Activated CD4-positive, alpha-beta memory T cell treated with anti-CD3 and anti-CD28 coated beads for 36 hours (primary cell): ENCODE results near the gene ALDH4A1. TPM values are rescaled to one million over a fixed set of nuclear protein-coding genes. Genes with fewer than 3 reads are reported as not detected.
"Not testable (repeated sequence)": the region's sequence is repeated elsewhere in the genome, so short reads cannot be mapped to it uniquely, and the experiment has no call there.

Experiments
- CTCF ChIA-PET: fragments of 350-600 bp; sonication (Branson Sonifier 250); formaldehyde crosslinking; loops from one replicate; lab custom pipeline; 2021; ENCODE audit warnings: antibody characterized with exemption, inconsistent platforms; lab: Charles Lee
- POLR2A ChIA-PET: fragments of 350-600 bp; sonication (Branson Sonifier 250); formaldehyde crosslinking; loops from one replicate; lab custom pipeline; 2021; ENCODE audit warnings: antibody characterized with exemption; lab: Charles Lee
- DNase-seq: peaks from one replicate; pipeline ENCODE4 v3.0.0-alpha.2; 2020
- H3K27ac Mint-ChIP-seq: one replicate; pipeline ENCODE4 v1.8.0; 2021; ENCODE audit warnings: mixed read lengths
- H3K27me3 Mint-ChIP-seq: one replicate; pipeline ENCODE4 v1.8.0; 2021; ENCODE audit warnings: mixed read lengths
- H3K36me3 Mint-ChIP-seq: one replicate; pipeline ENCODE4 v1.8.0; 2021; ENCODE audit warnings: mixed read lengths
- H3K4me1 Mint-ChIP-seq: one replicate; pipeline ENCODE4 v1.8.0; 2021; ENCODE audit warnings: low read depth, mixed read lengths
- H3K4me3 Mint-ChIP-seq: one replicate; pipeline ENCODE4 v1.8.0; 2021; ENCODE audit warnings: mild to moderate bottlenecking, mixed read lengths
- H3K9me3 Mint-ChIP-seq: one replicate; pipeline ENCODE4 v1.8.0; 2021; ENCODE audit warnings: mixed read lengths
- intact Hi-C: fragments of 100-400 bp; cut with micrococcal nuclease; formaldehyde crosslinking; loops from one replicate; pipeline ENCODE4 v1.15.1; 2023
- total RNA-seq, 2 experiments: library from RNA; stranded (reverse); gene quantifications; one replicate each; pipeline ENCODE4 v1.2.3, GENCODE V29; 2021

Gene ALDH4A1
- total RNA-seq, 2 experiments from 2014 or later: 7.2 to 7.3 TPM

DNA sequence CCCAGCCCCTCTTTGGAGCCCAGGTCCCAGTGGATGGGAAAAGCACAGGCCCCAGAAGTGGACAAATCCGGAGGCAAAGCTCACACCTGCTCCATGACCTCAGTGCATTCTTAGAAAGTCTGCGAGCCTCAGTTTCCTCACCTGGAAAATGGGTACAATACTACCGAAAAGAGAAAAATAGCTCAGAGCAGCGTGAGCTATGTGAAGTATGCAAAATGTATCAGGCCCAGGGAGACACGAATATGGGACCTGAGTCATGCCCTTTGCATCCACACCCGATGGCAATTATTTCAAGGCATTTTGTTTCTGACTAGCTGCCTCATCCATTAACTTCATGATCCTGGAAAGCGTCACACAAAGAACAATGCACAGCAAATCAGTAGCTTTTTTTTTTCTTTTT is 9.2 kb downstream of the ALDH4A1 start:
- Mint-ChIP-seq H3K36me3 (no peaks in the 10 kb centered on the region), H3K9me3 (no peaks in the 10 kb centered on the region), H3K27ac (no peak overlapping the region), H3K27me3 (no peaks in the 10 kb centered on the region), H3K4me3 (no peak overlapping the region), H3K4me1 (no peaks in the 10 kb centered on the region)
- POLR2A ChIA-PET: no interaction called here
- no peak for DNase-seq
- intact Hi-C loops: no loop called here
- CTCF ChIA-PET: interaction anchor here (0.8 to 1.9 kb wide), 4 partner anchors 9 to 89 kb away, joined by 3 to 13 read pairs (median 4); no protein-coding TSS in a partner anchor

DNA sequence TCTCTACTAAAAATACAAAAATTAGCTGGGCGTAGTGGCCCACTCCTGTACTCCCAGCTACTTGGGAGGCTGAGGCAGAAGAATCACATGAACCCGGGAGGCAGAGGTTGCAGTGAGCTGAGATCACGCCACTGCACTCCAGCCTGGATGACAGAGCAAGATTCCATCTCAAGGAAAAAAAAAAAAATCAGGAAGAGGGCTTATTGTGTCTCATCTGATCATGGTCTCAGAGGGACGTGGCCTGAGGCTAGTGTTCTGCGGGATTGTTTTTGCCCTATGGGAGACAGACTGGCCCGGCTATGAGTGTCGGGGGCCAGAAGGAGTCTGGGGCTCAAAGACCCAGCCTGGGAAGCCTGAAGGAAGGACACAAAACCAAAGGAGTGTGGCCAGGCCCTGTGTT is 10.5 kb downstream of the ALDH4A1 start:
- H3K27me3 Mint-ChIP-seq, H3K9me3 Mint-ChIP-seq, H3K4me1 Mint-ChIP-seq, DNase-seq, POLR2A ChIA-PET, H3K27ac Mint-ChIP-seq, intact Hi-C loops, CTCF ChIA-PET, H3K4me3 Mint-ChIP-seq, H3K36me3 Mint-ChIP-seq: not testable (repeated sequence)

GRCh38 chr1:18891426-18891780 is 11.0 kb downstream of the ALDH4A1 start:
- intact Hi-C loops: no loop called here
- Mint-ChIP-seq H3K36me3 (no peaks in the 10 kb centered on the region), H3K9me3 (no peaks in the 10 kb centered on the region), H3K4me3 (no peak overlapping the region), H3K27me3 (no peaks in the 10 kb centered on the region), H3K4me1 (no peaks in the 10 kb centered on the region), H3K27ac (no peak overlapping the region)
- no peak for DNase-seq
- CTCF ChIA-PET: interaction anchor here (0.5 kb wide), 1 partner anchor 20 kb away, joined by 3 read pairs; no protein-coding TSS in a partner anchor
- POLR2A ChIA-PET: no interaction called here

GRCh38 chr1:18890706-18891425 is 11.5 kb downstream of the ALDH4A1 start:
- no peaks in the 10 kb centered on the region for H3K9me3 Mint-ChIP-seq
- H3K27ac Mint-ChIP-seq: no peak overlapping the region
- ChIA-PET POLR2A (no interaction called here), CTCF (interaction anchor here (0.5 kb wide), 1 partner anchor 19 kb away, joined by 3 read pairs; no protein-coding TSS in a partner anchor)
- no peak overlapping the region for H3K4me3 Mint-ChIP-seq
- intact Hi-C loops: no loop called here
- no peaks in the 10 kb centered on the region for H3K27me3 Mint-ChIP-seq
- DNase-seq: no peak
- H3K4me1 Mint-ChIP-seq: no peaks in the 10 kb centered on the region
- H3K36me3 Mint-ChIP-seq: no peaks in the 10 kb centered on the region

GRCh38 chr1:18886003-18886335 is 16.4 kb downstream of the ALDH4A1 start:
- ChIA-PET CTCF (interaction anchor here (3.1 kb wide), 1 partner anchor 189 kb away, joined by 36 read pairs; no protein-coding TSS in a partner anchor), POLR2A (no interaction called here)
- intact Hi-C loops: no loop called here
- Mint-ChIP-seq H3K9me3 (no peaks in the 10 kb centered on the region), H3K36me3 (no peaks in the 10 kb centered on the region), H3K4me3 (no peak overlapping the region), H3K4me1 (no peaks in the 10 kb centered on the region), H3K27ac (no peak overlapping the region), H3K27me3 (no peaks in the 10 kb centered on the region)
- no peak for DNase-seq

DNA sequence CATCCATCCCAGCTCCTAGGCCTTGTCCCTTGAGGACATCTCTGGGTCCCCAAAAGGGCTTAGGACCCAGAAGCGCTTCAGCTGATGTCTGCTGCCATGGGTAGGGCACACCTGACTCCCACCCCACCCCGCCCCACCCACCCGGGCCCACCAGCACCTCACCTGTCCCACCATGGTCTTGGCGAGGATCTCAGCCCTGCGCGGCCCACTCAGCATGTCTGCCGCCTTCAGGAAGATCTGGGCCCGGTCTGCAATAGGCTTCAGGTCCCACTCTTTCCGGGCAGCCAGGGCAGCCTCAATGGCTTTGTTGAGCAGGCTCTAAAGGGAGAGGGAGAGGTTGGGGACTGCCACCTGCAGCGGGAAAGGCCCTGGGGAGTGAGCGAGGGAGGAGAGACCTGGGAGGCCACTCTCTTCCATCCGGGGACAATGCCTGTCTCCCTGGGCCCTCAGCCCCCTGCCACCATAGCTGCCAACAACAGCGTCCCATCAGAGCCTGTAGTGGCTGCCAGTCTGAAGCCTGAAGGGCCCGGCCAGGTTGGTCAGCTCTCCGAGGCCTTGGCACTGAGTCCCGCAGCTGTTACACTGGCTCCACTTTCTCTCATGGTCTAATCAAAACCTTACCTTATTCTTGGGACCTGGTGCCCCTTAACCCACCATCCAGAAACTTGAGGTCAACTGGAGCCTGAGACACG is 16.9 kb downstream of the ALDH4A1 start:
- no peak overlapping the region for H3K27ac Mint-ChIP-seq
- no peak overlapping the region for H3K4me3 Mint-ChIP-seq
- no peaks in the 10 kb centered on the region for H3K9me3 Mint-ChIP-seq
- DNase-seq: no peak
- intact Hi-C loops: no loop called here
- ChIA-PET CTCF (interaction anchor here (1.2 to 3.1 kb wide), 8 partner anchors 11 to 295 kb away, joined by 3 to 36 read pairs (median 8); partner anchors contain the start of gene ALDH4A1), POLR2A (no interaction called here)
- H3K36me3 Mint-ChIP-seq: no peaks in the 10 kb centered on the region
- H3K27me3 Mint-ChIP-seq: no peaks in the 10 kb centered on the region
- H3K4me1 Mint-ChIP-seq: no peaks in the 10 kb centered on the region

GRCh38 chr1:18884727-18885126 is 17.6 kb downstream of the ALDH4A1 start:
- no peaks in the 10 kb centered on the region for H3K4me1 Mint-ChIP-seq
- H3K9me3 Mint-ChIP-seq: no peaks in the 10 kb centered on the region
- no peaks in the 10 kb centered on the region for H3K27me3 Mint-ChIP-seq
- ChIA-PET CTCF (interaction anchor here (0.6 to 3.1 kb wide), 36 partner anchors 9 to 779 kb away, joined by 3 to 36 read pairs (median 6); partner anchors contain the start of genes ALDH4A1 and HTR6), POLR2A (interaction anchor here (0.8 kb wide), 1 partner anchor 213 kb away, joined by 3 read pairs; no protein-coding TSS in a partner anchor)
- no peak overlapping the region for H3K4me3 Mint-ChIP-seq
- no peaks in the 10 kb centered on the region for H3K36me3 Mint-ChIP-seq
- intact Hi-C loops: loop anchor here (1.0 kb wide), 1 partner anchor 190 kb away; no protein-coding TSS in a partner anchor
- no peak for DNase-seq
- no peak overlapping the region for H3K27ac Mint-ChIP-seq

DNA sequence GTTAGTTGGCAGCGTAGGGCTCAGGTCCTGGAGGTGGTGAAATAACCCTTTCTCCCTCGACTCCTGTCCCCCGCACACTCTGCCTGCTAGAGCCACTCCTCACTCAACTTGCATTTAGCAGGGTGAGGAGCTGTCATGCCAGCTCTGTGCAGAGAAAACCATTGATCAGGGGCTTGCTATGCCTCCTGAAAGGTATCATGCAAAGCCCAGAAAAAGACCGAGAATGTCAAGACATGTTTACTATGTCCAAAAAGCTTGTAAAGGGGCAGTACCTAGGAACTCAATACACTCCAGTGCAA is 18.0 kb downstream of the ALDH4A1 start:
- ChIA-PET POLR2A (interaction anchor here (0.8 kb wide), 1 partner anchor 213 kb away, joined by 3 read pairs; no protein-coding TSS in a partner anchor), CTCF (interaction anchor here (0.6 to 3.1 kb wide), 42 partner anchors 9 to 780 kb away, joined by 3 to 36 read pairs (median 5); partner anchors contain the start of genes ALDH4A1 and HTR6)
- no peaks in the 10 kb centered on the region for H3K27me3 Mint-ChIP-seq
- H3K27ac Mint-ChIP-seq: no peak overlapping the region
- no peaks in the 10 kb centered on the region for H3K36me3 Mint-ChIP-seq
- DNase-seq: no peak
- H3K9me3 Mint-ChIP-seq: no peaks in the 10 kb centered on the region
- H3K4me1 Mint-ChIP-seq: no peaks in the 10 kb centered on the region
- no peak overlapping the region for H3K4me3 Mint-ChIP-seq
- intact Hi-C loops: loop anchor here (1.0 kb wide), 1 partner anchor 190 kb away; no protein-coding TSS in a partner anchor

GRCh38 chr1:18883636-18884418 is 18.5 kb downstream of the ALDH4A1 start:
- ChIA-PET POLR2A (interaction anchor here (0.8 kb wide), 1 partner anchor 214 kb away, joined by 3 read pairs; no protein-coding TSS in a partner anchor), CTCF (interaction anchor here (0.6 to 3.1 kb wide), 39 partner anchors 9 to 780 kb away, joined by 3 to 36 read pairs (median 5); partner anchors contain the start of genes ALDH4A1 and HTR6)
- H3K4me1 Mint-ChIP-seq: no peaks in the 10 kb centered on the region
- no peak overlapping the region for H3K4me3 Mint-ChIP-seq
- DNase-seq: peak; percentile 78
- H3K27ac Mint-ChIP-seq: no peak overlapping the region
- no peaks in the 10 kb centered on the region for H3K36me3 Mint-ChIP-seq
- no peaks in the 10 kb centered on the region for H3K9me3 Mint-ChIP-seq
- no peaks in the 10 kb centered on the region for H3K27me3 Mint-ChIP-seq
- intact Hi-C loops: loop anchor here (1.0 kb wide), 1 partner anchor 190 kb away; no protein-coding TSS in a partner anchor

DNA sequence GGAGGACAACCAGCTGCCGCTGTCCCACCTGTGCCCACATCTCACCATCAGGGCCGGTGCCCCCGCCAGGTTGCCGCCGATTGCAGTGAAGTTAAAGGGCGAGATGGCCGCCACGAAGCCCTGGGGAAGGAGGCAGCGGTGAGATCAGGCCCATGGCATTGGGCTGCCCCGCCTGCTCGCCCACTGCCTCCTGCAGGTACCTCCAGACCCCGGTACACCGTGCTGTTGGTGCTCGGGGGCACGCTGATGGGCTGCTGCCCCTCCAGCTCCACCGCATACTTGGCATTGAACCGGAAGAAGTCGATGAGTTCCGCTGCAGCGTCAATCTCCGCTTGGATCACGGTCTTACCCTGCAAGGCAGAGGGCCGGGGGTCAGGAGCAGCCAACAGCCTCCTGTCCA is 19.3 kb downstream of the ALDH4A1 start:
- ChIA-PET POLR2A (no interaction called here), CTCF (interaction anchor here (1.1 to 2.6 kb wide), 6 partner anchors 25 to 215 kb away, joined by 3 to 22 read pairs (median 6); no protein-coding TSS in a partner anchor)
- H3K36me3 Mint-ChIP-seq: no peaks in the 10 kb centered on the region
- H3K4me1 Mint-ChIP-seq: no peaks in the 10 kb centered on the region
- no peak overlapping the region for H3K4me3 Mint-ChIP-seq
- no peaks in the 10 kb centered on the region for H3K9me3 Mint-ChIP-seq
- intact Hi-C loops: no loop called here
- H3K27ac Mint-ChIP-seq: no peak overlapping the region
- no peak for DNase-seq
- H3K27me3 Mint-ChIP-seq: no peaks in the 10 kb centered on the region

DNA sequence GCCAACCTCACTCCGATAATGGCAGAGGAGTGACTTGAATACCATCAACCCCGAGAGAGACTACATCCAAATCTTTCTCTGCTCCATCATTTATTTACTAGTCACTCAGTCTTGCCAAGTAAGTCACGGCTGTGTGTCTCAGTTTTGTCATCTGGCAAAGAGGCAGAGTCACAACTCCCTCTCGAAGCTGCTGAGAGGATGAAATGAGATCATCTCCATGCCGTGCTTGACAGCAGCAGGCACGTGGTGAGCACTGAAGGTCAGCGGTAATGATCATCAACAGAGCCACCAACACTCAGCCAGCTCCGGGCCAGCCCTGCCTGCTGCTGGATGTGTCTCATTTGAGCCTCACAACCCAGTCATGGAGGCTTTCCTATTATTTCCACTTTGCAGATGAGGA is 19.9 kb downstream of the ALDH4A1 start:
- no peaks in the 10 kb centered on the region for H3K36me3 Mint-ChIP-seq
- no peak overlapping the region for H3K4me3 Mint-ChIP-seq
- DNase-seq: no peak
- POLR2A ChIA-PET: no interaction called here
- CTCF ChIA-PET: interaction anchor here (2.6 kb wide), 1 partner anchor 188 kb away, joined by 8 read pairs; no protein-coding TSS in a partner anchor
- H3K9me3 Mint-ChIP-seq: no peaks in the 10 kb centered on the region
- no peak overlapping the region for H3K27ac Mint-ChIP-seq
- H3K27me3 Mint-ChIP-seq: no peaks in the 10 kb centered on the region
- intact Hi-C loops: no loop called here
- H3K4me1 Mint-ChIP-seq: no peaks in the 10 kb centered on the region
